Measurements from ENCODE around the gene PARVA. TPM values are rescaled to one million over a fixed set of nuclear protein-coding genes. Genes with fewer than 3 reads are reported as not detected.
A peak's percentile ranks its signal among the peaks of the same experiment; 100 is the strongest.

PARVA gene
- total and polyA plus RNA-seq, 8 donors: 18.8 to 116 (median 43.0) TPM

DNA sequence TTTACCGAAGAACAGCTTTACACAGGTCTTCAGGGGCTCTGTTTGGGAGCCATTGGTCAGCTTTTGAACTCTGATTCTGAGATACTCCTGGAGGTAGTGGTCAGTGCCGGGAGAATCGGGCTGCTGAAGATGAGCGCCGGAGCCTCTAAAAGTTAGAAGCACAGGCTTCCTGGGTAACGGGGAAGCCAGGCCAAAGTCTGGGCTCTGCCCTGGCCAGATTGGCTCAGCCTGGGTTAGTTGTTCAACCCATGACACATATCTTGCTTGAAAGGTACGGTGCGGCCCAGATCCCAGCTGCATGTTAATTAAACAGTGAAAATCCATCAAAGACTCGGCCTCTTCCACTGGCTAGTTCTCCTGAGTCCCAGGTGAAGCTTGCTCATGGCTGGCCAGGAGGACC lies 18.0 kb downstream of the PARVA start:
- H3K4me1 ChIP-seq: peaks cover 10 to 67% (median 35%) of the 10 kb centered on the region in 4 donors
- intact Hi-C loops (cut with DNase I; ENCODE audit: low total_unique reads): no loop called here
- H3K27me3 ChIP-seq: no peaks in the 10 kb centered on the region
- H3K27ac ChIP-seq: peak overlapping the region in 3 of 5 donors; percentile 54 to 97 (median 77)
- no peaks in the 10 kb centered on the region for H3K9me3 ChIP-seq
- DNase-seq: no peak
- H3K36me3 ChIP-seq: peaks cover 0 to 4% (median 0%) of the 10 kb centered on the region in 4 donors
- WGBS, 5 donors: 80 to 97% (median 89%) methylated on average over 8 to 9 of the region's 9 CpGs
- no peak for TF ChIP-seq EP300 (IDR thresholded peaks at IDR 0.05)
- TF ChIP-seq POLR2AphosphoS5 (IDR thresholded peaks at IDR 0.05): no peak
- TF ChIP-seq, protein P1, sequence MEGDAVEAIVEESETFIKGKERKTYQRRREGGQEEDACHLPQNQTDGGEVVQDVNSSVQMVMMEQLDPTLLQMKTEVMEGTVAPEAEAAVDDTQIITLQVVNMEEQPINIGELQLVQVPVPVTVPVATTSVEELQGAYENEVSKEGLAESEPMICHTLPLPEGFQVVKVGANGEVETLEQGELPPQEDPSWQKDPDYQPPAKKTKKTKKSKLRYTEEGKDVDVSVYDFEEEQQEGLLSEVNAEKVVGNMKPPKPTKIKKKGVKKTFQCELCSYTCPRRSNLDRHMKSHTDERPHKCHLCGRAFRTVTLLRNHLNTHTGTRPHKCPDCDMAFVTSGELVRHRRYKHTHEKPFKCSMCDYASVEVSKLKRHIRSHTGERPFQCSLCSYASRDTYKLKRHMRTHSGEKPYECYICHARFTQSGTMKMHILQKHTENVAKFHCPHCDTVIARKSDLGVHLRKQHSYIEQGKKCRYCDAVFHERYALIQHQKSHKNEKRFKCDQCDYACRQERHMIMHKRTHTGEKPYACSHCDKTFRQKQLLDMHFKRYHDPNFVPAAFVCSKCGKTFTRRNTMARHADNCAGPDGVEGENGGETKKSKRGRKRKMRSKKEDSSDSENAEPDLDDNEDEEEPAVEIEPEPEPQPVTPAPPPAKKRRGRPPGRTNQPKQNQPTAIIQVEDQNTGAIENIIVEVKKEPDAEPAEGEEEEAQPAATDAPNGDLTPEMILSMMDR (IDR thresholded peaks at IDR 0.05): no peak
- TF ChIP-seq POLR2A (IDR thresholded peaks at IDR 0.05): no peak
- no peak overlapping the region for H3K4me3 ChIP-seq

DNA sequence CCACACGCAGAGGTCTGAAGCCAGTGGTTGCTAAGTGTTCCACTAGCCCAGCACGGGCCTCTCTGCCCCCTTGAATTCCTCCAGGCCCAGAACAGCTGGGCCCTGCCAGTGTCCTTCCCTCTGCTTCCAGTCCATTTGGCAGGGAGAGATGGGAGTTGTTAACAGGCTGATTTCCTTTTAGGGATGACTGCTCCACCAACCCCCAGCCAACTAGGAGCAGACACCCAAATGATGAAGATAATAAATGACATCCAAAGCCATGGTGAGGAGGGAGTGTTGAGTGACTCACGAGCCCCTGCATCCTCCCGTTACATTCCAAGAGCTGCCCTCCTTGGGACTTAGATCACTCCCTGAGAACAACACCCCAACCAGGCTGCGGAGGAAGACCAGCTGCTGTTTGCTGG lies 20.6 kb downstream of the PARVA start:
- Histone ChIP-seq H3K4me1 (peaks cover 7 to 71% (median 42%) of the 10 kb centered on the region in 4 donors), H3K9me3 (no peaks in the 10 kb centered on the region), H3K36me3 (peaks cover 0 to 4% (median 0%) of the 10 kb centered on the region in 4 donors), H3K27me3 (no peaks in the 10 kb centered on the region), H3K27ac (peak overlapping the region; percentile 58 to 97 (median 77)), H3K4me3 (no peak overlapping the region)
- TF ChIP-seq, protein P1 (IDR thresholded peaks at IDR 0.05): no peak
- TF ChIP-seq EP300 (IDR thresholded peaks at IDR 0.05) (peak; percentile 67), POLR2AphosphoS5 (IDR thresholded peaks at IDR 0.05) (peak; percentile 45 to 81 (median 81))
- DNase-seq: peak in 1 of 2 donors; percentile 80
- WGBS, 5 donors: 53 to 81% (median 68%) methylated on average over 5 of the region's 5 CpGs
- intact Hi-C loops (cut with DNase I; ENCODE audit: low total_unique reads): no loop called here

DNA sequence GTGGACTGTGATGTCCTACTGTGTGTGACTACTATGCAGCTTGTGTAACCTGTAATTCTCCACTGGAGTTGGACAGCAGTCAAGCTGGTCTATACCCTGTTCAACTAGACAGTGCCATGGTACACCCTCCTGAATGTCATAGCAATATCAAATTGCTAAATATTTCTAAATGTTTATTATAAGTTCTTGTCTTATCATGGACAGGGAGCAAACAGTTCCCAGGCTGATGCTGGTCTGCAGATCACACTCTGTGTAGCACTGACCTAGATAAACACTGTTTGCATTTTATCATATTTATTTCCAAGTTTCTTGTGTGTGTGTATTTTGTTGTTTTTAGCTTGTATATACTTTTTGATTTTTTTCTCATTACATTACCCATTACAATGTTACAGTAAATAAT lies 22.0 kb downstream of the PARVA start:
- Histone ChIP-seq H3K27ac (peak overlapping the region in 4 of 5 donors; percentile 77 to 97 (median 80)), H3K4me1 (peaks cover 20 to 85% (median 56%) of the 10 kb centered on the region in 4 donors), H3K27me3 (no peaks in the 10 kb centered on the region), H3K9me3 (no peaks in the 10 kb centered on the region), H3K36me3 (no peaks in the 10 kb centered on the region), H3K4me3 (no peak overlapping the region)
- no peak for TF ChIP-seq POLR2AphosphoS5 (IDR thresholded peaks at IDR 0.05)
- TF ChIP-seq, protein P1 (IDR thresholded peaks at IDR 0.05): no peak
- no peak for TF ChIP-seq EP300 (IDR thresholded peaks at IDR 0.05)
- TF ChIP-seq POLR2A (IDR thresholded peaks at IDR 0.05): no peak
- intact Hi-C loops (cut with DNase I; ENCODE audit: low total_unique reads): no loop called here
- DNase-seq: no peak

DNA sequence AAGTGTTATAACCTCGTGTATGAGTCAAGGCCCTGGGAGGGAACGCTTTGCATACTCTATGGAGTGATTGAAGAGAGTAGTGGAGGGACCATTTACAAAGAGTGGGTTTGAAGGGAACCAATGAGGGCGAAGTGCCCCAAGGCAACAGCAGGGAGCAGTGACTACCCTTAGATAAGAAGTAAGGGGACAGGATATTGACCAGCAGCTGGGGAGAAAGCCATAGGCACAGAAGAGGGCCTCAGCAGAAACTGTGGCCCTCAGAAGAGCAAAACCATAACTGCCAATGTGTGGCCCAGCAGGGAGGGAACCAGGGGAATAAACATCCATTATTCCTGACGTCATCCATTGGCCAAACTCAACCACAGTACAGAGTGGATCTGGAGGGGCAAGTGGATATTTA lies 24.7 kb downstream of the PARVA start:
- H3K27me3 ChIP-seq: no peaks in the 10 kb centered on the region
- peaks cover 25 to 85% (median 60%) of the 10 kb centered on the region in 4 donors for H3K4me1 ChIP-seq
- no peaks in the 10 kb centered on the region for H3K9me3 ChIP-seq
- H3K27ac ChIP-seq: peak overlapping the region in 4 of 5 donors; percentile 70 to 97 (median 76)
- no peaks in the 10 kb centered on the region for H3K36me3 ChIP-seq
- intact Hi-C loops (cut with DNase I; ENCODE audit: low total_unique reads): no loop called here
- no peak for DNase-seq
- TF ChIP-seq POLR2AphosphoS5 (IDR thresholded peaks at IDR 0.05): no peak
- no peak for TF ChIP-seq POLR2A (IDR thresholded peaks at IDR 0.05)
- no peak for TF ChIP-seq EP300 (IDR thresholded peaks at IDR 0.05)
- TF ChIP-seq, protein P1 (IDR thresholded peaks at IDR 0.05): no peak
- H3K4me3 ChIP-seq: no peak overlapping the region
- 75 to 90% (median 79%) methylated on average over 4 of the region's 4 CpGs for WGBS, 5 donors

Data from stomach (tissue), 9 donors.